DOHH2 (cell line): Measurements from ENCODE around the gene MPHOSPH10.

Source experiments
- H3F3A ChIP-seq: fragments of 200-600 bp; sonication (generic), shearing (Covaris generic); 2 replicates; pipeline ENCODE4 v1.6.0; 2016; ENCODE audit warnings: antibody characterized with exemption, mild to moderate bottlenecking; ENCODE audit not compliant: control insufficient read depth, insufficient read depth
- H3K27ac ChIP-seq: fragments of 200-600 bp; sonication (generic); 2 replicates; pipeline ENCODE4 v1.5.1; 2014; ENCODE audit warnings: low read depth, mild to moderate bottlenecking, low read length, moderate library complexity
- H3K27me3 ChIP-seq: fragments of 200-600 bp; sonication (generic); 2 replicates; pipeline ENCODE4 v1.6.1; 2014; ENCODE audit warnings: mild to moderate bottlenecking, low read length, mixed read lengths; ENCODE audit not compliant: control insufficient read depth
- H3K36me3 ChIP-seq: fragments of 200-600 bp; sonication (generic); 2 replicates; pipeline ENCODE4 v1.6.1; 2014; ENCODE audit warnings: mild to moderate bottlenecking, low read length, moderate library complexity, mixed read lengths; ENCODE audit not compliant: control insufficient read depth
- H3K4me1 ChIP-seq: fragments of 200-600 bp; sonication (generic); 2 replicates; pipeline ENCODE4 v1.6.1; 2014; ENCODE audit warnings: mild to moderate bottlenecking, low read length, mixed read lengths; ENCODE audit not compliant: control insufficient read depth
- H3K4me2 ChIP-seq: fragments of 200-600 bp; sonication (generic); 2 replicates; pipeline ENCODE4 v1.6.0; 2014; ENCODE audit warnings: mild to moderate bottlenecking, low read length, moderate library complexity
- H3K4me3 ChIP-seq: fragments of 200-600 bp; sonication (generic); 2 replicates; pipeline ENCODE4 v1.5.1; 2014; ENCODE audit warnings: mild to moderate bottlenecking, low read length, mixed read lengths
- H3K79me2 ChIP-seq: fragments of 200-600 bp; sonication (generic); 2 replicates; pipeline ENCODE4 v1.6.1; 2014; ENCODE audit warnings: mild to moderate bottlenecking, low read length, mixed read lengths; ENCODE audit not compliant: control insufficient read depth
- H3K9me2 ChIP-seq: fragments of 200-600 bp; sonication (generic); replicated peaks from 2 replicates; pipeline ENCODE4 v1.6.1; 2014; ENCODE audit warnings: mild to moderate bottlenecking, low read length, mixed read lengths; ENCODE audit not compliant: control insufficient read depth
- H3K9me3 ChIP-seq: fragments of 200-600 bp; sonication (generic); 2 replicates; pipeline ENCODE4 v1.6.1; 2014; ENCODE audit warnings: antibody characterized with exemption, low read length, mixed read lengths; ENCODE audit not compliant: control insufficient read depth, insufficient read depth
- H4K20me1 ChIP-seq: fragments of 200-600 bp; sonication (generic); 2 replicates; pipeline ENCODE4 v1.6.0; 2014; ENCODE audit warnings: low read depth, mild to moderate bottlenecking, antibody characterized with exemption, low read length, moderate library complexity; ENCODE audit not compliant: control insufficient read depth, insufficient read depth
- CTCF ChIP-seq: fragments of 200-600 bp; sonication (generic); IDR thresholded peaks from one replicate; pipeline ENCODE4 v1.5.1; 2014; ENCODE audit warnings: antibody characterized with exemption, mild to moderate bottlenecking, low read depth, low read length; ENCODE audit not compliant: poor library complexity, severe bottlenecking
- EZH2phosphoT487 ChIP-seq: fragments of 200-600 bp; sonication (generic); IDR thresholded peaks from 2 replicates; pipeline ENCODE4 v1.6.1; 2017; ENCODE audit warnings: borderline replicate concordance, mild to moderate bottlenecking, antibody characterized with exemption, low read length, moderate library complexity, mixed read lengths

The MPHOSPH10 gene

GRCh38 chr2:71113843-71114242, 16.6 kb upstream of the MPHOSPH10 start:
- Histone ChIP-seq H3K79me2 (no peaks in the 10 kb centered on the region), H3K9me3 (no peaks in the 10 kb centered on the region), H4K20me1 (no peaks in the 10 kb centered on the region), H3K4me1 (no peaks in the 10 kb centered on the region), H3K36me3 (peaks cover 28% of the 10 kb centered on the region), H3K4me3 (no peak overlapping the region), H3K4me2 (no peak overlapping the region), H3K27me3 (no peaks in the 10 kb centered on the region), H3K9me2 (no peaks in the 10 kb centered on the region), H3F3A (no peaks in the 10 kb centered on the region), H3K27ac (no peak overlapping the region)
- TF ChIP-seq EZH2phosphoT487 (no peak), CTCF (no peak)

- TF ChIP-seq CTCF (no peak), EZH2phosphoT487 (no peak)
- H3K36me3 ChIP-seq, result peaks cover 46% of the 10 kb centered on the region
- no peaks in the 10 kb centered on the region for H3K9me3 ChIP-seq
- H3K4me2 ChIP-seq, result no peak overlapping the region
- no peaks in the 10 kb centered on the region for H3K79me2 ChIP-seq
- no peak overlapping the region for H3K27ac ChIP-seq
- H3K4me1 ChIP-seq, result no peaks in the 10 kb centered on the region
- H4K20me1 ChIP-seq, result no peaks in the 10 kb centered on the region
- no peaks in the 10 kb centered on the region for H3F3A ChIP-seq
- H3K27me3 ChIP-seq, result no peaks in the 10 kb centered on the region
- no peaks in the 10 kb centered on the region for H3K9me2 ChIP-seq
- no peak overlapping the region for H3K4me3 ChIP-seq
Measured at GRCh38 chr2:71117063-71117462, 13.4 kb upstream of the MPHOSPH10 start.

- no peaks in the 10 kb centered on the region for H3K9me3 ChIP-seq
- H3K36me3 ChIP-seq, result peaks cover 49% of the 10 kb centered on the region
- no peaks in the 10 kb centered on the region for H3K9me2 ChIP-seq
- H3K27ac ChIP-seq, result no peak overlapping the region
- 0 out of 2 replicates have a peak, but pooled peaks cover 2% of the 10 kb centered on the region for H3F3A ChIP-seq
- no peaks in the 10 kb centered on the region for H4K20me1 ChIP-seq
- H3K4me3 ChIP-seq, result no peak overlapping the region
- TF ChIP-seq EZH2phosphoT487, result no peak
- TF ChIP-seq CTCF, result no peak
- H3K27me3 ChIP-seq, result no peaks in the 10 kb centered on the region
- H3K4me1 ChIP-seq, result no peaks in the 10 kb centered on the region
- no peak overlapping the region for H3K4me2 ChIP-seq
- H3K79me2 ChIP-seq, result no peaks in the 10 kb centered on the region; the same call in 1 of the 2 replicates
Measured at GRCh38 chr2:71120195-71120594, 10.2 kb upstream of the MPHOSPH10 start.

- no peak for TF ChIP-seq CTCF
- no peak for TF ChIP-seq EZH2phosphoT487
- Histone ChIP-seq H3K27me3 (no peaks in the 10 kb centered on the region), H3K79me2 (peaks cover 7% of the 10 kb centered on the region), H3K27ac (no peak overlapping the region), H3K36me3 (peaks cover 49% of the 10 kb centered on the region), H3K4me3 (no peak overlapping the region), H4K20me1 (no peaks in the 10 kb centered on the region), H3K4me1 (no peaks in the 10 kb centered on the region), H3K9me3 (no peaks in the 10 kb centered on the region), H3F3A (0 out of 2 replicates have a peak, but pooled peaks cover 2% of the 10 kb centered on the region), H3K4me2 (no peak overlapping the region), H3K9me2 (no peaks in the 10 kb centered on the region)
Measured at GRCh38 chr2:71121479-71121878, 9.0 kb upstream of the MPHOSPH10 start.
